Transverse colon (tissue), 4 donors: ENCODE measurements around the gene FIBCD1.

Experiments used
- POLR2A ChIP-seq: fragments of 450-650 bp; IDR thresholded peaks from one replicate; pipeline ENCODE4 v1.6.1; 2016; ENCODE audit warnings: antibody characterized with exemption, mild to moderate bottlenecking, moderate library complexity
- POLR2AphosphoS5 ChIP-seq, 3 donors: sonication (generic); formaldehyde crosslinking; IDR thresholded peaks; one replicate each; pipeline ENCODE4 v1.6.1; 2016; ENCODE audit warnings: antibody characterized with exemption in 3 of 3
- TF ChIP-seq, protein P1 (sequence below), 5 experiments: fragments of 200-600 bp in 3 of 5; fragments of 450-650 bp in 2 of 5; sonication (generic) in 3 of 5; IDR thresholded peaks; 1 replicate in 2 of 5; 2 replicates in 3 of 5; pipeline ENCODE4 v1.5.1; 2016 to 2017; ENCODE audit warnings: antibody characterized with exemption in 5 of 5, inconsistent platforms in 3 of 5, mild to moderate bottlenecking in 2 of 5, moderate library complexity in 1 of 5

DNA sequence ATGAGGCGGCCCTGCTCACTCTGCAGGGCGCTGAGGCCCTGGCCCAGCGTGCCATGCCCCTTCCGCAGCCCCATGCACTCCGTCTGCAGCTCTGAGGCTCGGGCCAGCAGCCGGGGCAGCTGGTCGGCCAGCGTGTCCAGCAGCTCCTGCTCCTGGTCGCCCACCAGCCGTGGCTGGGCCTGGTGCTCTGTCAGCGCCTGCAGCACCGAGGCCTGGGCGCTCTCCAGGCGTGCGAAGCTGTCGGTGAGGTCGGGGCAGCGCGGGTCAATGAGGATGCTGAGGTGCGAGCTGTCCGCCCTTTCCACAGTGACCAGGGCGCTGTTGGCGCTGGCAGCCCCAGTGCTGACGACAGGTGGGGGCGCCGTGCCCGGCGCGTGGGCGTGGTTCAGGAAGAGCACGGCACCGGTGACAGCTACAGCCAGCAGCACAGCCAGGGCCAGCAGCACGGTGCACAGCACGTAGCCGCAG, 9.4 kb downstream of the FIBCD1 start:
- TF ChIP-seq POLR2A (no peak), POLR2AphosphoS5 (IDR thresholded peaks at IDR 0.05) (no peak)
- TF ChIP-seq, protein P1, sequence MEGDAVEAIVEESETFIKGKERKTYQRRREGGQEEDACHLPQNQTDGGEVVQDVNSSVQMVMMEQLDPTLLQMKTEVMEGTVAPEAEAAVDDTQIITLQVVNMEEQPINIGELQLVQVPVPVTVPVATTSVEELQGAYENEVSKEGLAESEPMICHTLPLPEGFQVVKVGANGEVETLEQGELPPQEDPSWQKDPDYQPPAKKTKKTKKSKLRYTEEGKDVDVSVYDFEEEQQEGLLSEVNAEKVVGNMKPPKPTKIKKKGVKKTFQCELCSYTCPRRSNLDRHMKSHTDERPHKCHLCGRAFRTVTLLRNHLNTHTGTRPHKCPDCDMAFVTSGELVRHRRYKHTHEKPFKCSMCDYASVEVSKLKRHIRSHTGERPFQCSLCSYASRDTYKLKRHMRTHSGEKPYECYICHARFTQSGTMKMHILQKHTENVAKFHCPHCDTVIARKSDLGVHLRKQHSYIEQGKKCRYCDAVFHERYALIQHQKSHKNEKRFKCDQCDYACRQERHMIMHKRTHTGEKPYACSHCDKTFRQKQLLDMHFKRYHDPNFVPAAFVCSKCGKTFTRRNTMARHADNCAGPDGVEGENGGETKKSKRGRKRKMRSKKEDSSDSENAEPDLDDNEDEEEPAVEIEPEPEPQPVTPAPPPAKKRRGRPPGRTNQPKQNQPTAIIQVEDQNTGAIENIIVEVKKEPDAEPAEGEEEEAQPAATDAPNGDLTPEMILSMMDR (IDR thresholded peaks at IDR 0.05), result no peak
